ENCODE data around the gene CLNK. TPM values are rescaled to one million over a fixed set of nuclear protein-coding genes. Genes with fewer than 3 reads are reported as not detected.
A peak's percentile ranks its signal among the peaks of the same experiment; 100 is the strongest.

The CLNK gene
- total and polyA plus RNA-seq, 2 of the 8 experiments (the other 6 are each of a cell fraction or from before 2014, with no cell fraction given), result not detected

DNA sequence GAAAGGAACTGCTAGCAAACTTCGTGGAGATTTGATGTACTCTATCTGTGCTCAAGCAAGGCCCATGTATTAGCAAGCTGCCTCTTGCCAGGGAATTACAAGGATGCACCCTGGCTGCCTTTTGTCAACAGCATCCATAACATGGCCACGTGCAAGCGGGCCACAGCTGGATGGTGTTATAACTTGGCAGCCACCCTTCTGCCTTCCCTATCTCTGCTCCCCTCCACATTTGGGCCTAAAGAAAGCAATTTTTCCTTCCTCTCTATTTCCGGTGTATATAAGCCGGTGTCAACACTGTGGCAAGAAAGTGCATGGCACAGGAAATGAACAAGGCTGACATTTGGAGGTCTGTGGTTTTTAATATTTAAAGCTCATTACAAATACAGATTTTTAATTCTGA lies 94.8 kb downstream of the CLNK start:
- no peaks in the 10 kb centered on the region for H3K79me2 ChIP-seq (ENCODE audit: control insufficient read depth in 1 of 2, insufficient read depth in 2 of 2, low read length in 2 of 2)
- no peaks in the 10 kb centered on the region for H3K9me3 ChIP-seq (ENCODE audit: insufficient read depth in 2 of 2, low read depth in 1 of 2, low read length in 1 of 2)
- H4K20me1 ChIP-seq (replicated peaks in 1 of 2; ENCODE audit: control insufficient read depth in 1 of 2, insufficient read depth in 2 of 2, low read length in 2 of 2), result no peaks in the 10 kb centered on the region
- H3K4me2 ChIP-seq (ENCODE audit: insufficient read depth in 1 of 2, low read depth in 2 of 2, low read length in 2 of 2), result peak overlapping the region in 1 of 2 experiments; percentile 24; a peak in 1 of 4 replicates
- 0 out of 2 replicates have a peak overlapping the region, but pooled peaks have one; percentile 12 for H2BK5ac ChIP-seq (ENCODE audit: low read depth, low read length)
- no peaks in the 10 kb centered on the region for H3K36me3 ChIP-seq (ENCODE audit: control insufficient read depth in 2 of 4, insufficient read depth in 4 of 4, low read length in 3 of 4)
- FAIRE-seq (no peak), DNase-seq (ENCODE audit: low read depth in 1 of 2, low spot score in 2 of 2) (no peak)
- 0 out of 7 replicates have a peak, but pooled peaks cover 0 to 2% (median 0%) of the 10 kb centered on the region in 4 experiments for H3K27me3 ChIP-seq (replicated peaks in 1 of 4; ENCODE audit: control insufficient read depth in 3 of 4, extremely low read depth in 1 of 4, insufficient read depth in 3 of 4, low read length in 3 of 4)
- H2BK12ac ChIP-seq (ENCODE audit: low read depth, low read length), result no peak overlapping the region; the same call in 1 of the 2 replicates
- WGBS, 2 experiments (ENCODE audit: extremely low coverage in 1 of 2, insufficient coverage in 1 of 2, insufficient read length in 1 of 2, insufficient replicate concordance in 2 of 2, low coverage in 1 of 2, low lambda C conversion rate in 2 of 2, missing lambda C conversion rate in 1 of 2), result 87% methylated on average over 4 of the region's 5 CpGs; no CpG with 5 or more reads in 1 of the 2 experiments
- no peak overlapping the region for H3K14ac ChIP-seq (ENCODE audit: insufficient read length)
- POLR2A ChIA-PET (ENCODE audit: partially characterized antibody), result interaction anchor here (0.9 kb wide), 1 partner anchor 9 kb away, joined by 3 read pairs; no protein-coding TSS in a partner anchor
- H3K79me1 ChIP-seq (ENCODE audit: low read depth, low read length), result no peaks in the 10 kb centered on the region
- H4K5ac ChIP-seq (ENCODE audit: insufficient read length, low read depth, low read length), result no peak overlapping the region
- no peak overlapping the region for H3K18ac ChIP-seq (ENCODE audit: extremely low read depth, low read length)
- H2BK120ac ChIP-seq (replicated peaks; ENCODE audit: low read depth, low read length), result no peak overlapping the region
- H2BK20ac ChIP-seq (ENCODE audit: low read length), result no peak overlapping the region
- no peak overlapping the region for H3K4ac ChIP-seq (replicated peaks; ENCODE audit: insufficient read length, low read depth, low read length)
- no peak overlapping the region for H4K91ac ChIP-seq (replicated peaks; ENCODE audit: insufficient read length, low read length)
- CTCF ChIA-PET (ENCODE audit: partially characterized antibody), result interaction anchor here (0.7 to 1.1 kb wide), 3 partner anchors 9 to 18 kb away, joined by 3 read pairs; no protein-coding TSS in a partner anchor
- H2AK5ac ChIP-seq (ENCODE audit: low read depth, low read length), result no peak overlapping the region; the same call in 1 of the 2 replicates
- no peak overlapping the region for H3K23ac ChIP-seq (ENCODE audit: insufficient read length)
- H3K27ac ChIP-seq (ENCODE audit: low read depth, low read length), result no peak overlapping the region
- H3K23me2 ChIP-seq (ENCODE audit: low read depth, low read length), result no peaks in the 10 kb centered on the region
- peaks cover 0 to 10% (median under 1%) of the 10 kb centered on the region in 4 experiments; a peak in 2 of 7 replicates for H3K4me1 ChIP-seq (replicated peaks in 1 of 4; ENCODE audit: control insufficient read depth in 3 of 4, insufficient read depth in 4 of 4, low read length in 3 of 4)
- peak overlapping the region; percentile 38; the same call in 1 of the 2 replicates for H2AFZ ChIP-seq (ENCODE audit: low read length)
- H2BK15ac ChIP-seq (ENCODE audit: low read length), result no peak overlapping the region
- H3K4me3 ChIP-seq (ENCODE audit: extremely low read depth in 1 of 4, insufficient read depth in 2 of 4, low read depth in 3 of 4, low read length in 4 of 4), result no peak overlapping the region; a peak in 1 of 8 replicates
- H4K8ac ChIP-seq (ENCODE audit: extremely low read depth, insufficient read depth, low read length), result no peak overlapping the region
- no peak overlapping the region for H3K9ac ChIP-seq (replicated peaks in 1 of 4; ENCODE audit: extremely low read depth in 1 of 4, low read depth in 3 of 4, low read length in 3 of 4)
- H3K56ac ChIP-seq (replicated peaks; ENCODE audit: insufficient read length, low read depth, low read length), result no peak overlapping the region
- TF ChIP-seq POLR2AphosphoS5 (IDR thresholded peaks at IDR 0.05; ENCODE audit: low read depth, low read length) (no peak), RXRA (IDR thresholded peaks at IDR 0.05; ENCODE audit: insufficient read depth, low read depth, low read length) (no peak), EZH2 (IDR thresholded peaks at IDR 0.05; ENCODE audit: low read depth, low read length, severe bottlenecking) (no peak), FOSL1 (IDR thresholded peaks at IDR 0.05; ENCODE audit: insufficient read depth, low read depth, low read length) (no peak), SIRT6 (IDR thresholded peaks at IDR 0.05; ENCODE audit: low read length) (no peak), SUZ12 (IDR thresholded peaks at IDR 0.05; ENCODE audit: low read length) (no peak), SAP30 (IDR thresholded peaks at IDR 0.05; ENCODE audit: insufficient read depth, insufficient replicate concordance, low read length) (no peak), MAFK (IDR thresholded peaks at IDR 0.05; ENCODE audit: low read depth, low read length) (no peak)
- TF ChIP-seq, protein P1, sequence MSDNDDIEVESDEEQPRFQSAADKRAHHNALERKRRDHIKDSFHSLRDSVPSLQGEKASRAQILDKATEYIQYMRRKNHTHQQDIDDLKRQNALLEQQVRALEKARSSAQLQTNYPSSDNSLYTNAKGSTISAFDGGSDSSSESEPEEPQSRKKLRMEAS (IDR thresholded peaks at IDR 0.05), result no peak
- TF ChIP-seq, protein P2, sequence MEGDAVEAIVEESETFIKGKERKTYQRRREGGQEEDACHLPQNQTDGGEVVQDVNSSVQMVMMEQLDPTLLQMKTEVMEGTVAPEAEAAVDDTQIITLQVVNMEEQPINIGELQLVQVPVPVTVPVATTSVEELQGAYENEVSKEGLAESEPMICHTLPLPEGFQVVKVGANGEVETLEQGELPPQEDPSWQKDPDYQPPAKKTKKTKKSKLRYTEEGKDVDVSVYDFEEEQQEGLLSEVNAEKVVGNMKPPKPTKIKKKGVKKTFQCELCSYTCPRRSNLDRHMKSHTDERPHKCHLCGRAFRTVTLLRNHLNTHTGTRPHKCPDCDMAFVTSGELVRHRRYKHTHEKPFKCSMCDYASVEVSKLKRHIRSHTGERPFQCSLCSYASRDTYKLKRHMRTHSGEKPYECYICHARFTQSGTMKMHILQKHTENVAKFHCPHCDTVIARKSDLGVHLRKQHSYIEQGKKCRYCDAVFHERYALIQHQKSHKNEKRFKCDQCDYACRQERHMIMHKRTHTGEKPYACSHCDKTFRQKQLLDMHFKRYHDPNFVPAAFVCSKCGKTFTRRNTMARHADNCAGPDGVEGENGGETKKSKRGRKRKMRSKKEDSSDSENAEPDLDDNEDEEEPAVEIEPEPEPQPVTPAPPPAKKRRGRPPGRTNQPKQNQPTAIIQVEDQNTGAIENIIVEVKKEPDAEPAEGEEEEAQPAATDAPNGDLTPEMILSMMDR (IDR thresholded peaks at IDR 0.05; ENCODE audit: control extremely low read depth in 1 of 3, insufficient read depth in 1 of 3, low read depth in 1 of 3, low read length in 3 of 3), result no peak
